H9 (cell line): ENCODE results near the gene MAGEH1. TPM values are rescaled to one million over a fixed set of nuclear protein-coding genes. Genes with fewer than 3 reads are reported as not detected.

ENCODE experiments used
- DNase-seq: peaks from one replicate; pipeline ENCODE4 v3.0.0-alpha.2; 2017
- H2AFZ ChIP-seq: one replicate; pipeline ENCODE4 v1.6.1; 2013; ENCODE audit warnings: mild to moderate bottlenecking, low read length, control low read depth, moderate library complexity
- H2AK5ac ChIP-seq: 2 replicates; pipeline ENCODE4 v1.6.1; 2013; ENCODE audit warnings: low read length, control low read depth, mixed read lengths; ENCODE audit not compliant: insufficient read length
- H2BK120ac ChIP-seq: one replicate; pipeline ENCODE4 v1.6.1; 2013; ENCODE audit warnings: low read depth, mild to moderate bottlenecking, low read length, control low read depth, inconsistent platforms; ENCODE audit not compliant: poor library complexity, severe bottlenecking
- H2BK12ac ChIP-seq: 2 replicates; pipeline ENCODE4 v1.6.1; 2013; ENCODE audit warnings: low read length, control low read depth, mixed read lengths, low read depth; ENCODE audit not compliant: insufficient read length
- H2BK15ac ChIP-seq: 2 replicates; pipeline ENCODE4 v1.6.1; 2013; ENCODE audit warnings: low read depth, low read length, control low read depth
- H2BK20ac ChIP-seq: one replicate; pipeline ENCODE4 v1.6.1; 2013; ENCODE audit warnings: low read depth, mild to moderate bottlenecking, low read length, control low read depth, inconsistent platforms; ENCODE audit not compliant: poor library complexity, severe bottlenecking
- H2BK5ac ChIP-seq: 2 replicates; pipeline ENCODE4 v1.6.1; 2013; ENCODE audit warnings: low read length, control low read depth, mixed read lengths; ENCODE audit not compliant: insufficient read length
- H3K14ac ChIP-seq: 2 replicates; pipeline ENCODE4 v1.6.1; 2013; ENCODE audit warnings: low read length, control low read depth; ENCODE audit not compliant: insufficient read depth
- H3K18ac ChIP-seq: 2 replicates; pipeline ENCODE4 v1.6.1; 2013; ENCODE audit warnings: low read depth, mild to moderate bottlenecking, mixed read lengths, low read length, control low read depth; ENCODE audit not compliant: insufficient read length
- H3K23ac ChIP-seq: 2 replicates; pipeline ENCODE4 v1.6.1; 2013; ENCODE audit warnings: low read length, control low read depth, mixed read lengths, low read depth; ENCODE audit not compliant: insufficient read length
- H3K23me2 ChIP-seq: 2 replicates; pipeline ENCODE4 v1.6.1; 2013; ENCODE audit warnings: low read depth, mild to moderate bottlenecking, mixed read lengths, low read length, control low read depth; ENCODE audit not compliant: insufficient read length, poor library complexity, severe bottlenecking
- H3K27ac ChIP-seq: 2 replicates; pipeline ENCODE4 v1.5.1; 2013; ENCODE audit warnings: low read length, control low read depth, mixed read lengths, low read depth; ENCODE audit not compliant: insufficient read length
- H3K27me3 ChIP-seq: 2 replicates; pipeline ENCODE4 v1.6.1; 2013; ENCODE audit warnings: low read length, control low read depth, inconsistent platforms; ENCODE audit not compliant: insufficient read depth
- H3K4ac ChIP-seq: 2 replicates; pipeline ENCODE4 v1.6.1; 2013; ENCODE audit warnings: low read depth, mild to moderate bottlenecking, control low read depth, inconsistent platforms, low read length, moderate library complexity
- H3K4me1 ChIP-seq: 2 replicates; pipeline ENCODE4 v1.6.1; 2013; ENCODE audit warnings: low read length, control low read depth, inconsistent platforms; ENCODE audit not compliant: insufficient read depth
- H3K4me2 ChIP-seq: 2 replicates; pipeline ENCODE4 v1.6.1; 2013; ENCODE audit warnings: low read length, control low read depth, mixed read lengths; ENCODE audit not compliant: insufficient read length, insufficient read depth
- H3K56ac ChIP-seq: 2 replicates; pipeline ENCODE4 v1.6.1; 2013; ENCODE audit warnings: low read depth, mild to moderate bottlenecking, mixed read lengths, low read length, control low read depth; ENCODE audit not compliant: insufficient read length
- H3K79me1 ChIP-seq: 2 replicates; pipeline ENCODE4 v1.6.1; 2013; ENCODE audit warnings: low read depth, mild to moderate bottlenecking, moderate library complexity, low read length, control low read depth, inconsistent platforms; ENCODE audit not compliant: insufficient read depth, poor library complexity, severe bottlenecking
- H3K79me2 ChIP-seq: 2 replicates; pipeline ENCODE4 v1.6.1; 2013; ENCODE audit warnings: low read length, control low read depth, inconsistent platforms; ENCODE audit not compliant: insufficient read depth
- H3K9ac ChIP-seq: 2 replicates; pipeline ENCODE4 v1.6.1; 2013; ENCODE audit warnings: low read length, control low read depth, mixed read lengths; ENCODE audit not compliant: insufficient read length; ENCODE audit errors: extremely low read depth
- H3K9me3 ChIP-seq: one replicate; pipeline ENCODE4 v1.6.1; 2013; ENCODE audit warnings: low read depth, low read length, inconsistent platforms; ENCODE audit not compliant: control insufficient read depth
- H3T11ph ChIP-seq: one replicate; pipeline ENCODE4 v1.6.1; 2013; ENCODE audit warnings: mild to moderate bottlenecking, low read length, control low read depth, inconsistent platforms
- H4K20me1 ChIP-seq: one replicate; pipeline ENCODE4 v1.6.1; 2013; ENCODE audit not compliant: control insufficient read depth, insufficient read length, insufficient read depth
- H4K5ac ChIP-seq: 2 replicates; pipeline ENCODE4 v1.6.1; 2013; ENCODE audit warnings: low read depth, mild to moderate bottlenecking, mixed read lengths, low read length, control low read depth; ENCODE audit not compliant: insufficient read length
- H4K8ac ChIP-seq: replicated peaks from 2 replicates; pipeline ENCODE4 v1.6.1; 2013; ENCODE audit warnings: low read length, control low read depth, mixed read lengths, low read depth; ENCODE audit not compliant: insufficient read length
- H4K91ac ChIP-seq: 2 replicates; pipeline ENCODE4 v1.6.1; 2013; ENCODE audit warnings: low read depth, mild to moderate bottlenecking, moderate library complexity, mixed read lengths, low read length, control low read depth; ENCODE audit not compliant: insufficient read length
- H3K27ac Mint-ChIP-seq, 3 experiments: 2 replicates in 2 of 3; 3 replicates in 1 of 3; pipeline ENCODE4 v1.8.0; 2020 to 2021; ENCODE audit warnings: mixed read lengths in 3 of 3, mild to moderate bottlenecking in 1 of 3, moderate library complexity in 1 of 3
- H3K27me3 Mint-ChIP-seq: 2 replicates; pipeline ENCODE4 v1.8.0; 2021; ENCODE audit warnings: low read depth, mild to moderate bottlenecking, moderate library complexity, mixed read lengths
- H3K36me3 Mint-ChIP-seq, 3 experiments: 2 replicates in 2 of 3; 3 replicates in 1 of 3; pipeline ENCODE4 v1.8.0; 2020 to 2021; ENCODE audit warnings: low read depth in 3 of 3, mixed read lengths in 3 of 3; ENCODE audit not compliant: insufficient read depth in 1 of 3
- H3K4me1 Mint-ChIP-seq, 2 experiments: 2 replicates each; pipeline ENCODE4 v1.8.0; 2020; ENCODE audit warnings: mixed read lengths in 2 of 2
- H3K4me3 Mint-ChIP-seq, 2 experiments: 2 replicates in 1 of 2; 3 replicates in 1 of 2; pipeline ENCODE4 v1.8.0; 2020 to 2021; ENCODE audit warnings: mild to moderate bottlenecking in 2 of 2, mixed read lengths in 2 of 2, moderate library complexity in 1 of 2
- H3K9me3 Mint-ChIP-seq, 2 experiments: 2 replicates in 1 of 2; 3 replicates in 1 of 2; pipeline ENCODE4 v1.8.0; 2020; ENCODE audit warnings: mild to moderate bottlenecking in 2 of 2, mixed read lengths in 2 of 2, moderate library complexity in 1 of 2
- WGBS: extraction: QIAGEN DNeasy Blood & Tissue Kit; methylation state at CpG from one replicate; pipeline ENCODE4 v1.1.7; 2013; ENCODE audit warnings: missing lambda C conversion rate, low lambda C conversion rate, mixed read lengths; ENCODE audit not compliant: insufficient read length; ENCODE audit errors: extremely low coverage; 5-methylcytosine and 5-hydroxymethylcytosine counted together
- total RNA-seq: library from RNA; stranded (reverse); gene quantifications from 2 replicates; pipeline ENCODE4 v1.2.1, GENCODE V29; 2021
- TF ChIP-seq, protein P1 (sequence below): fragments of 200-600 bp; sonication (generic); conservative IDR thresholded peaks from 3 replicates; pipeline ENCODE4 v1.8.0; 2021; ENCODE audit warnings: antibody characterized with exemption, mild to moderate bottlenecking

The MAGEH1 gene
- total RNA-seq, 1 experiment from 2014 or later: 7.3 TPM

DNA sequence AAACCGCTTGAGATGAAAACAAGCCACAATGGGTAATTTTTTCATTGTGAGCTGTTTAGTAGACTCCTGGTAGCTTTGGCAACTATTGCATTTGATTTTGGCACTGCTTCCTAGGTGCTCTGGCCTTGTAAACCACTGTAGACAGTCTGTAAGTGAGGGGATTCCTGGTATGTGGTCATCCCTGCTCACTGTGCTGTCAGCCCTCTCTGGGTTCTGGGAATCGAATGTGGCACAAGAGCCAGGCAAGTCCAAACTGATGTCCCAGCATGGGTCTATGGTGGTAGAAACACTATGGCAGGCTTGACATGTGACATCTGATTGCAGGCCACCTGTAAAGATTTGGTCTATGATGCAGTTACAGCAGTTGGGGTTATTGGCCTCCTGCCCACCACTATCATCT is 35.2 kb downstream of the MAGEH1 start:
- DNase-seq: no peak

More for the DNA sequence above, 35.2 kb downstream of the MAGEH1 start:
- Histone ChIP-seq H4K5ac (no peak overlapping the region), H2AFZ (no peak overlapping the region), H2BK12ac (no peak overlapping the region), H2BK120ac (no peak overlapping the region), H2BK5ac (no peak overlapping the region), H2AK5ac (no peak overlapping the region), H3K4ac (no peak overlapping the region), H2BK15ac (no peak overlapping the region), H4K20me1 (no peaks in the 10 kb centered on the region), H3K9me3 (peaks cover 60% of the 10 kb centered on the region), H3K56ac (no peak overlapping the region), H4K91ac (no peak overlapping the region), H3K18ac (no peak overlapping the region), H3K79me1 (no peaks in the 10 kb centered on the region), H3K23me2 (no peaks in the 10 kb centered on the region), H3K4me2 (no peak overlapping the region), H3K79me2 (no peaks in the 10 kb centered on the region), H3K23ac (no peak overlapping the region), H3K14ac (no peak overlapping the region), H3K9ac (no peak overlapping the region), H2BK20ac (no peak overlapping the region), H4K8ac (no peak overlapping the region), H3K4me1 (no peaks in the 10 kb centered on the region), H3K27ac (no peak overlapping the region), H3T11ph (no peak overlapping the region), H3K27me3 (0 out of 2 replicates have a peak, but pooled peaks cover 4% of the 10 kb centered on the region)
- Mint-ChIP-seq H3K9me3 (peaks cover 60 to 77% of the 10 kb centered on the region in 2 experiments), H3K27ac (no peak overlapping the region), H3K36me3 (peaks cover 5 to 18% (median 14%) of the 10 kb centered on the region in 3 experiments; a peak in 6 of 7 replicates), H3K4me1 (peaks cover 4 to 5% of the 10 kb centered on the region in 2 experiments; a peak in 3 of 4 replicates), H3K4me3 (no peak overlapping the region), H3K27me3 (peaks cover 3% of the 10 kb centered on the region)
- WGBS: no CpG with 5 or more reads among the region's 2 CpGs
- TF ChIP-seq, protein P1, sequence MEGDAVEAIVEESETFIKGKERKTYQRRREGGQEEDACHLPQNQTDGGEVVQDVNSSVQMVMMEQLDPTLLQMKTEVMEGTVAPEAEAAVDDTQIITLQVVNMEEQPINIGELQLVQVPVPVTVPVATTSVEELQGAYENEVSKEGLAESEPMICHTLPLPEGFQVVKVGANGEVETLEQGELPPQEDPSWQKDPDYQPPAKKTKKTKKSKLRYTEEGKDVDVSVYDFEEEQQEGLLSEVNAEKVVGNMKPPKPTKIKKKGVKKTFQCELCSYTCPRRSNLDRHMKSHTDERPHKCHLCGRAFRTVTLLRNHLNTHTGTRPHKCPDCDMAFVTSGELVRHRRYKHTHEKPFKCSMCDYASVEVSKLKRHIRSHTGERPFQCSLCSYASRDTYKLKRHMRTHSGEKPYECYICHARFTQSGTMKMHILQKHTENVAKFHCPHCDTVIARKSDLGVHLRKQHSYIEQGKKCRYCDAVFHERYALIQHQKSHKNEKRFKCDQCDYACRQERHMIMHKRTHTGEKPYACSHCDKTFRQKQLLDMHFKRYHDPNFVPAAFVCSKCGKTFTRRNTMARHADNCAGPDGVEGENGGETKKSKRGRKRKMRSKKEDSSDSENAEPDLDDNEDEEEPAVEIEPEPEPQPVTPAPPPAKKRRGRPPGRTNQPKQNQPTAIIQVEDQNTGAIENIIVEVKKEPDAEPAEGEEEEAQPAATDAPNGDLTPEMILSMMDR: no peak
